ENCODE results near the gene CTU2. TPM values are rescaled to one million over a fixed set of nuclear protein-coding genes. Genes with fewer than 3 reads are reported as not detected.

CTU2 gene
- polyA plus RNA-seq, 1 donor from 2014 or later, result 26.3 TPM

DNA sequence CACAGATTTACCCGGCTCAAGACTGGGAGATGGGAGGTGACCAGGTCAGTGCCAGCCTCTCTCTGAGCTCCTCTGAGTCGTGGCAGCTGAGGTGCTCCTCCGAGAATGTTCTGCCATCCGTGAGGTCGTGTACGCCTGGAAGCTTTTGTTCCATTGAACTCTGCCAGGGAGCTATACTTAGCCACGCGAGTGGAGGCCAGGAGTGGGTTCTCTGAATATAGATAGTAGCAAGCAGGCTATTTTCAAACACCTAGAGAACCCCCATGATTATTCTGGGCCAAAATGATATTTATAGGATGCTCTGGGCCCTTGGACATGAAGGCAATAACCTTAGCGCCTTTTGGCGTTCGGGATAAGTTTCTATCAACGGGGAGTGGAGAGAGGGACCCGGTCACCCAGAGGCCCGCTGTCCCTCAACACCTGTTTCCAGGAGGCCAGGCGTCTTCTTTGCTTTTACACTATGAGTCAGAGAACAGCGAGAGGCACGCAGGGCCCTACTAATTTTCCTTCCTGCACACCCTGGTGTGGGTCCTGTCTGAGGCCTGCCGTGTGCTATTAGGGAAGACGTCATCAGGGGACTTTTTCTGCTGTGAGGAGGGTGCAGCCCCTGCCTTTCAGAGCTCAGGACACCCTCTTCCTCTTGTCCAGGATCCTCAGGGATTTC lies 32.5 kb upstream of the CTU2 start:
- TF ChIP-seq, protein P1, sequence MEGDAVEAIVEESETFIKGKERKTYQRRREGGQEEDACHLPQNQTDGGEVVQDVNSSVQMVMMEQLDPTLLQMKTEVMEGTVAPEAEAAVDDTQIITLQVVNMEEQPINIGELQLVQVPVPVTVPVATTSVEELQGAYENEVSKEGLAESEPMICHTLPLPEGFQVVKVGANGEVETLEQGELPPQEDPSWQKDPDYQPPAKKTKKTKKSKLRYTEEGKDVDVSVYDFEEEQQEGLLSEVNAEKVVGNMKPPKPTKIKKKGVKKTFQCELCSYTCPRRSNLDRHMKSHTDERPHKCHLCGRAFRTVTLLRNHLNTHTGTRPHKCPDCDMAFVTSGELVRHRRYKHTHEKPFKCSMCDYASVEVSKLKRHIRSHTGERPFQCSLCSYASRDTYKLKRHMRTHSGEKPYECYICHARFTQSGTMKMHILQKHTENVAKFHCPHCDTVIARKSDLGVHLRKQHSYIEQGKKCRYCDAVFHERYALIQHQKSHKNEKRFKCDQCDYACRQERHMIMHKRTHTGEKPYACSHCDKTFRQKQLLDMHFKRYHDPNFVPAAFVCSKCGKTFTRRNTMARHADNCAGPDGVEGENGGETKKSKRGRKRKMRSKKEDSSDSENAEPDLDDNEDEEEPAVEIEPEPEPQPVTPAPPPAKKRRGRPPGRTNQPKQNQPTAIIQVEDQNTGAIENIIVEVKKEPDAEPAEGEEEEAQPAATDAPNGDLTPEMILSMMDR (IDR thresholded peaks at IDR 0.05; ENCODE audit: poor library complexity, severe bottlenecking), result no peak
- TF ChIP-seq MXI1 (conservative IDR thresholded peaks at IDR 0.05; ENCODE audit: poor library complexity, severe bottlenecking) (no peak), SMC3 (conservative IDR thresholded peaks at IDR 0.05; ENCODE audit: poor library complexity) (no peak), RAD21 (conservative IDR thresholded peaks at IDR 0.05) (no peak), POLR2AphosphoS5 (IDR thresholded peaks at IDR 0.05) (no peak), EP300 (conservative IDR thresholded peaks at IDR 0.05; ENCODE audit: poor library complexity, severe bottlenecking) (no peak)
- TF ChIP-seq, protein P2, sequence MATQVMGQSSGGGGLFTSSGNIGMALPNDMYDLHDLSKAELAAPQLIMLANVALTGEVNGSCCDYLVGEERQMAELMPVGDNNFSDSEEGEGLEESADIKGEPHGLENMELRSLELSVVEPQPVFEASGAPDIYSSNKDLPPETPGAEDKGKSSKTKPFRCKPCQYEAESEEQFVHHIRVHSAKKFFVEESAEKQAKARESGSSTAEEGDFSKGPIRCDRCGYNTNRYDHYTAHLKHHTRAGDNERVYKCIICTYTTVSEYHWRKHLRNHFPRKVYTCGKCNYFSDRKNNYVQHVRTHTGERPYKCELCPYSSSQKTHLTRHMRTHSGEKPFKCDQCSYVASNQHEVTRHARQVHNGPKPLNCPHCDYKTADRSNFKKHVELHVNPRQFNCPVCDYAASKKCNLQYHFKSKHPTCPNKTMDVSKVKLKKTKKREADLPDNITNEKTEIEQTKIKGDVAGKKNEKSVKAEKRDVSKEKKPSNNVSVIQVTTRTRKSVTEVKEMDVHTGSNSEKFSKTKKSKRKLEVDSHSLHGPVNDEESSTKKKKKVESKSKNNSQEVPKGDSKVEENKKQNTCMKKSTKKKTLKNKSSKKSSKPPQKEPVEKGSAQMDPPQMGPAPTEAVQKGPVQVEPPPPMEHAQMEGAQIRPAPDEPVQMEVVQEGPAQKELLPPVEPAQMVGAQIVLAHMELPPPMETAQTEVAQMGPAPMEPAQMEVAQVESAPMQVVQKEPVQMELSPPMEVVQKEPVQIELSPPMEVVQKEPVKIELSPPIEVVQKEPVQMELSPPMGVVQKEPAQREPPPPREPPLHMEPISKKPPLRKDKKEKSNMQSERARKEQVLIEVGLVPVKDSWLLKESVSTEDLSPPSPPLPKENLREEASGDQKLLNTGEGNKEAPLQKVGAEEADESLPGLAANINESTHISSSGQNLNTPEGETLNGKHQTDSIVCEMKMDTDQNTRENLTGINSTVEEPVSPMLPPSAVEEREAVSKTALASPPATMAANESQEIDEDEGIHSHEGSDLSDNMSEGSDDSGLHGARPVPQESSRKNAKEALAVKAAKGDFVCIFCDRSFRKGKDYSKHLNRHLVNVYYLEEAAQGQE (IDR thresholded peaks at IDR 0.05; ENCODE audit: borderline replicate concordance), result no peak
- H3K36me3 ChIP-seq (ENCODE audit: insufficient read depth, low read length), result no peaks in the 10 kb centered on the region
- no peak overlapping the region for H2AFZ ChIP-seq (ENCODE audit: low read depth, low read length)
- no peaks in the 10 kb centered on the region for H3K9me2 ChIP-seq (ENCODE audit: insufficient read depth, low read length)
- H3K4me3 ChIP-seq (ENCODE audit: low read length), result no peak overlapping the region
- no peak overlapping the region for H3K27ac ChIP-seq (ENCODE audit: low read length)
- H3F3A ChIP-seq (ENCODE audit: insufficient read depth, low read length, poor library complexity, severe bottlenecking), result no peaks in the 10 kb centered on the region
- no peak overlapping the region for H3K4me2 ChIP-seq (ENCODE audit: low read length)
- H3K79me2 ChIP-seq (replicated peaks; ENCODE audit: insufficient read depth, low read length), result no peaks in the 10 kb centered on the region
- no peaks in the 10 kb centered on the region for H3K27me3 ChIP-seq (ENCODE audit: insufficient read depth, low read depth, low read length)
- no peak overlapping the region for H3K9ac ChIP-seq (ENCODE audit: low read length)
- H3K9me3 ChIP-seq (ENCODE audit: low read length), result no peaks in the 10 kb centered on the region
- H4K20me1 ChIP-seq (ENCODE audit: insufficient read depth), result no peaks in the 10 kb centered on the region

DNA sequence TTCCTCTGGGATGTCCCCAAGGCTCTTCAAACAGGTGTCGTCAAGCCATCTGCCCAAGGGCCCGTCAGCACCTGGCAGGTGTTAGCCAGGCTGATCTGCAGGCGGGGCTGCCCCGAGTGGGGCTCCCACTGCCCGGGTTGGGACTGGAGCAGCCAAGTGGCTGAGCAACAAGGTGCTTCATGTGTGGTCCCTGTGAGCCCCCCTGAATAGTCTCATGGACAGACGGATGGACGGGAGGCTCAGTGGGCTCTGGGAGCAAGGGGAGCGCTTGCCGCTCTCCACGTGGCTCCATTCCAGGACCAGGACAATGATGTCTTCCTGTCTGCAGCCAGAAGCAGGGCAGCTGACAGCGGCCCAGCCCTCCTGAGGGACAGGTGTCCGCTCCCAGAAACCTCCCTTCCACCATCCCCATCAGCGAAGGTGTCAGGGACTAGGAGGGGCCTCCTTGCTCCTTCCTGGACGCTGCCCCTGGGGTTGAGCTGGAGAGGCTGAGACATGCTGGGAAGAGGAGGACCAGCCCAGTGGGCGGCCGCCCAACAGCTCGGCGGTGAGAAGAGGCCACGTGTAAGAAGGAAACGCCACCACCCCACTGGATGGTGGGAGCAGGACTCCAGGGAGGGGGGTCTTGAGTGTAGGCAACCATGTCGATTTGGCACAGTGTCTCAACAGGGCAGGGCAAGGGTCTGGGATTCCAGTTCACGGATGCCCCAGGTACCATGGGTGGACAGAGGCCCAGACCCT lies 29.6 kb upstream of the CTU2 start:
- no peak overlapping the region for H3K4me2 ChIP-seq (ENCODE audit: low read length)
- no peaks in the 10 kb centered on the region for H3K9me2 ChIP-seq (ENCODE audit: insufficient read depth, low read length)
- TF ChIP-seq TAF1 (IDR thresholded peaks at IDR 0.05; ENCODE audit: low read depth), result no peak
- TF ChIP-seq POLR2AphosphoS5 (IDR thresholded peaks at IDR 0.05), result no peak
- TF ChIP-seq RAD21 (conservative IDR thresholded peaks at IDR 0.05), result no peak
- TF ChIP-seq EP300 (conservative IDR thresholded peaks at IDR 0.05; ENCODE audit: poor library complexity, severe bottlenecking), result no peak
- no peak for TF ChIP-seq MXI1 (conservative IDR thresholded peaks at IDR 0.05; ENCODE audit: poor library complexity, severe bottlenecking)
- TF ChIP-seq SMC3 (conservative IDR thresholded peaks at IDR 0.05; ENCODE audit: poor library complexity), result no peak
- no peak for TF ChIP-seq EZH2 (IDR thresholded peaks at IDR 0.05; ENCODE audit: borderline replicate concordance, insufficient read depth, low read length, poor library complexity, severe bottlenecking)
- TF ChIP-seq, protein P1 (IDR thresholded peaks at IDR 0.05; ENCODE audit: poor library complexity, severe bottlenecking), result no peak
- TF ChIP-seq, protein P2 (IDR thresholded peaks at IDR 0.05; ENCODE audit: borderline replicate concordance), result no peak

More for the DNA sequence above, 29.6 kb upstream of the CTU2 start:
- Histone ChIP-seq H3K79me2 (replicated peaks; ENCODE audit: insufficient read depth, low read length) (no peaks in the 10 kb centered on the region), H3K36me3 (ENCODE audit: insufficient read depth, low read length) (no peaks in the 10 kb centered on the region), H3K27ac (ENCODE audit: low read length) (no peak overlapping the region), H3K9ac (ENCODE audit: low read length) (no peak overlapping the region), H4K20me1 (ENCODE audit: insufficient read depth) (no peaks in the 10 kb centered on the region), H3K27me3 (ENCODE audit: insufficient read depth, low read depth, low read length) (no peaks in the 10 kb centered on the region), H2AFZ (ENCODE audit: low read depth, low read length) (no peak overlapping the region), H3K4me3 (ENCODE audit: low read length) (no peak overlapping the region), H3K9me3 (ENCODE audit: low read length) (no peaks in the 10 kb centered on the region), H3F3A (ENCODE audit: insufficient read depth, low read length, poor library complexity, severe bottlenecking) (no peaks in the 10 kb centered on the region)

Data from neural cell (in vitro differentiated cells).